Measurements from ENCODE around the gene RAB44. TPM values are rescaled to one million over a fixed set of nuclear protein-coding genes. Genes with fewer than 3 reads are reported as not detected.

The RAB44 gene
- total RNA-seq, 6 experiments from 2014 or later: 0.05 to 0.07 (median 0.07) TPM; not detected in 3

GRCh38 chr6:36714511-36714910, 16.9 kb downstream of the RAB44 start:
- intact Hi-C loops (cut with DNase I): no loop called here
- peak in 1 of 3 donors; percentile 37 for DNase-seq
- ATAC-seq: peak in 1 of 4 donors; percentile 9
- Histone ChIP-seq H3K4me1 (no peaks in the 10 kb centered on the region), H3K27ac (no peak overlapping the region), H3K36me3 (no peaks in the 10 kb centered on the region), H3K4me3 (no peak overlapping the region), H3K27me3 (no peaks in the 10 kb centered on the region), H3K9me3 (no peaks in the 10 kb centered on the region)
- WGBS (ENCODE audit: insufficient coverage, low coverage, low lambda C conversion rate, missing lambda C conversion rate): 33% methylated on average over 1 of the region's 10 CpGs
- TF ChIP-seq CTCF (IDR thresholded peaks at IDR 0.05): no peak
- TF ChIP-seq POLR2A (IDR thresholded peaks at IDR 0.05): no peak

DNA sequence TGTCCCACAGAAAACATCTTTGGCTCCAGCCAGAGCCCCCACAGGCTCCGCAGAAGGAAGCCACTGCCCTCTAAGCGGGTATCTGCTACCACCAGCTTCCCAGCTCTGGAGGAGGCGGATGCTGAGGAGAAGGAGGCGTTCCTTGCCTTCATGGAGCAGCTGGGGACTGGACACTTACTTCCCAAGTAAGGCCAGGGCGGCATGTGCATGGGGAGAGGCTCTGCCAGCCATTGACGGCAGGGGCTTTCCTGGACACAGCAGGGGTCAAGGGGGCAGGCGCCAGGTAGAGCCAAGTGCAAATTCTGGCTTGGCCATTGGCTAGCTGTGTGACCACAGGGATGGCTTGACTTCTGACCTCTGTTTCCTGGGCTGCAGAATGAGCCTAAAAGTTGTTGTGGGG, 17.8 kb downstream of the RAB44 start:
- Histone ChIP-seq H3K27ac (no peak overlapping the region), H3K4me3 (no peak overlapping the region), H3K36me3 (no peaks in the 10 kb centered on the region), H3K27me3 (no peaks in the 10 kb centered on the region), H3K4me1 (no peaks in the 10 kb centered on the region), H3K9me3 (no peaks in the 10 kb centered on the region)
- no peak for TF ChIP-seq CTCF (IDR thresholded peaks at IDR 0.05)
- no peak for TF ChIP-seq POLR2A (IDR thresholded peaks at IDR 0.05)
- DNase-seq: no peak
- 95% methylated on average over 3 of the region's 7 CpGs for WGBS (ENCODE audit: insufficient coverage, low coverage, low lambda C conversion rate, missing lambda C conversion rate)
- no peak for ATAC-seq
- intact Hi-C loops (cut with DNase I): no loop called here

DNA sequence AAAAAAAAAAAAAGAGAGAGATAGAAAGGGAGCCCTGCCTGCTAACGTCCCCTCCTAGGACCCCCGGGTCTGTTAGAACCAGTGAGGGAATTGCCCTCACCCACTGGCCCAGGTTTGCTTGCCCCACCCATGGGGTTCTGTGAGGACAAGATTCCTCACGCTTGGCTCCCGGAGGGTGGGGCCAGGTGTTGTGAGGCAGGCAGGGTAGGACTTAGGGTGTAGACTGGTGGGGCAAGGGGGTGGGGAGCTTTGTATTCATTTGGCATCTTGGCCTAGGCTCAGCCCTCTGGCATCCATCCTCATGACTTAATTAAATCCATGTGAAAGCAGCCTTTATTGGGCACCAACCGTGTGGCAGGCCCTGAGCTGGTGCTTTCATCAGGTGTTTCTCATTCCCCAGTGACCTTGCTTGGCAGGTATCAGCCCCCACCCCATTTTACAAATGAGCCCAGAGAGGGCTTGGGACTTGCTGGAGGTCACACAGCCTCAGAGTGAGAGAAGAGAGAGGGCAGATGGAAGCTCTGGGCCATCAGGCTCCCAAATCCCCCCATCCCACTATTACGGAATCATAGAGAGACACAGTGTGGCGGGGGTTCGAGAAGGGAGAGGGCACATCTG, 19.0 kb downstream of the RAB44 start:
- Histone ChIP-seq H3K27ac (no peak overlapping the region), H3K4me3 (no peak overlapping the region), H3K9me3 (no peaks in the 10 kb centered on the region), H3K36me3 (no peaks in the 10 kb centered on the region), H3K4me1 (no peaks in the 10 kb centered on the region), H3K27me3 (no peaks in the 10 kb centered on the region)
- ATAC-seq (no peak), DNase-seq (peak in 1 of 3 donors; percentile 36)
- TF ChIP-seq POLR2A (IDR thresholded peaks at IDR 0.05) (no peak), CTCF (IDR thresholded peaks at IDR 0.05) (no peak)
- WGBS (ENCODE audit: insufficient coverage, low coverage, low lambda C conversion rate, missing lambda C conversion rate): 69% methylated on average over 8 of the region's 8 CpGs
- intact Hi-C loops (cut with DNase I): no loop called here

- no peak overlapping the region for H3K4me3 ChIP-seq
- DNase-seq (peak in 1 of 3 donors; percentile 37), ATAC-seq (no peak)
- no peak overlapping the region for H3K27ac ChIP-seq
- no peaks in the 10 kb centered on the region for H3K4me1 ChIP-seq
- TF ChIP-seq CTCF (IDR thresholded peaks at IDR 0.05) (no peak), POLR2A (IDR thresholded peaks at IDR 0.05) (no peak)
- intact Hi-C loops (cut with DNase I): no loop called here
- WGBS (ENCODE audit: insufficient coverage, low coverage, low lambda C conversion rate, missing lambda C conversion rate): 48% methylated on average over 7 of the region's 13 CpGs
- H3K27me3 ChIP-seq: no peaks in the 10 kb centered on the region
- H3K36me3 ChIP-seq: no peaks in the 10 kb centered on the region
- H3K9me3 ChIP-seq: no peaks in the 10 kb centered on the region
Observed at GRCh38 chr6:36717231-36717825, 19.7 kb downstream of the RAB44 start.

Measured in right lobe of liver (tissue), 6 donors.